Tibial artery (tissue), 4 donors: Measurements from ENCODE around the gene APLP1.

Experiments used
- DNase-seq, 2 donors: peaks; one replicate each; pipeline ENCODE4 v3.0.0-alpha.2; 2019
- H3K27ac ChIP-seq, 2 donors: fragments of 200-600 bp; sonication (generic) in 1 of 2; 1 replicate in 1 of 2; 2 replicates in 1 of 2; pipeline ENCODE4 v1.5.1; 2018 to 2019; ENCODE audit warnings: mild to moderate bottlenecking in 1 of 2
- H3K27me3 ChIP-seq, 2 donors: fragments of 200-600 bp; sonication (generic) in 1 of 2; one replicate each; pipeline versions ENCODE4 v1.5.1 to v1.6.0; 2016 to 2019
- H3K36me3 ChIP-seq, 3 donors: fragments of 200-600 bp; sonication (generic) in 2 of 3; one replicate each; pipeline ENCODE4 v1.5.1; 2016 to 2019; ENCODE audit warnings: mild to moderate bottlenecking in 2 of 3
- H3K4me1 ChIP-seq, 4 donors: fragments of 200-600 bp; sonication (generic) in 2 of 4; 1 replicate in 3 of 4; 2 replicates in 1 of 4; pipeline ENCODE4 v1.5.1; 2016 to 2019
- H3K4me3 ChIP-seq, 2 donors: fragments of 200-600 bp; sonication (generic) in 1 of 2; 1 replicate in 1 of 2; 2 replicates in 1 of 2; pipeline ENCODE4 v1.5.1; 2018 to 2019; ENCODE audit warnings: mild to moderate bottlenecking in 2 of 2
- H3K9me3 ChIP-seq, 3 donors: fragments of 200-600 bp; sonication (generic) in 1 of 3; one replicate each; pipeline ENCODE4 v1.5.1; 2016 to 2019
- CTCF ChIP-seq, 2 experiments: fragments of 200-600 bp in 1 of 2; fragments of 450-650 bp in 1 of 2; IDR thresholded peaks; one replicate each; pipeline ENCODE4 v1.5.1; 2017 to 2019; ENCODE audit warnings: antibody characterized with exemption in 2 of 2, mild to moderate bottlenecking in 1 of 2, moderate library complexity in 1 of 2
- intact Hi-C: fragments of 100-400 bp; cut with DNase I; formaldehyde crosslinking; loops from one replicate; pipeline ENCODE4 v1.15.0; 2023; ENCODE audit warnings: low total_unique reads

APLP1 gene

GRCh38 chr19:35882114-35882832, 13.9 kb downstream of the APLP1 start:
- Histone ChIP-seq H3K9me3 (no peaks in the 10 kb centered on the region), H3K27ac (no peak overlapping the region), H3K27me3 (peaks cover 0 to 13% of the 10 kb centered on the region in 2 donors), H3K4me3 (no peak overlapping the region), H3K36me3 (peaks cover 0 to 8% (median 0%) of the 10 kb centered on the region in 3 donors), H3K4me1 (no peaks in the 10 kb centered on the region)
- intact Hi-C loops = loop anchor here (5.0 to 10.0 kb wide), 2 partner anchors 45 to 243 kb away; no protein-coding TSS in a partner anchor
- no peak for DNase-seq
- peak; percentile 31 to 34 for TF ChIP-seq CTCF (IDR thresholded peaks at IDR 0.05)

GRCh38 chr19:35883882-35884281, 15.5 kb downstream of the APLP1 start:
- Histone ChIP-seq H3K36me3 (peaks cover 13 to 25% (median 15%) of the 10 kb centered on the region in 3 donors), H3K9me3 (no peaks in the 10 kb centered on the region), H3K27me3 (peaks cover 0 to 4% of the 10 kb centered on the region in 2 donors), H3K4me3 (no peak overlapping the region), H3K4me1 (no peaks in the 10 kb centered on the region), H3K27ac (no peak overlapping the region)
- intact Hi-C loops = loop anchor here (5.0 to 10.0 kb wide), 2 partner anchors 43 to 241 kb away; no protein-coding TSS in a partner anchor
- TF ChIP-seq CTCF (IDR thresholded peaks at IDR 0.05) = no peak
- DNase-seq = no peak

- H3K9me3 ChIP-seq = no peaks in the 10 kb centered on the region
- no peaks in the 10 kb centered on the region for H3K4me1 ChIP-seq
- no peak overlapping the region for H3K4me3 ChIP-seq
- H3K36me3 ChIP-seq = peaks cover 25 to 39% (median 29%) of the 10 kb centered on the region in 3 donors
- no peaks in the 10 kb centered on the region for H3K27me3 ChIP-seq
- no peak overlapping the region for H3K27ac ChIP-seq
- no peak for DNase-seq
- intact Hi-C loops = loop anchor here (10.0 kb wide), 1 partner anchor 240 kb away; no protein-coding TSS in a partner anchor
- no peak for TF ChIP-seq CTCF (IDR thresholded peaks at IDR 0.05)
Observed at GRCh38 chr19:35885225-35885738, 16.9 kb downstream of the APLP1 start.

- Histone ChIP-seq H3K27me3 (no peaks in the 10 kb centered on the region), H3K27ac (no peak overlapping the region), H3K36me3 (peaks cover 31 to 45% (median 35%) of the 10 kb centered on the region in 3 donors), H3K4me3 (no peak overlapping the region), H3K4me1 (no peaks in the 10 kb centered on the region), H3K9me3 (no peaks in the 10 kb centered on the region)
- intact Hi-C loops = loop anchor here (10.0 kb wide), 1 partner anchor 239 kb away; no protein-coding TSS in a partner anchor
- TF ChIP-seq CTCF (IDR thresholded peaks at IDR 0.05) = no peak
- no peak for DNase-seq
Observed at GRCh38 chr19:35885904-35886303, 17.5 kb downstream of the APLP1 start.

- no peaks in the 10 kb centered on the region for H3K27me3 ChIP-seq
- TF ChIP-seq CTCF (IDR thresholded peaks at IDR 0.05) = no peak
- no peak overlapping the region for H3K4me3 ChIP-seq
- no peak overlapping the region for H3K27ac ChIP-seq
- H3K36me3 ChIP-seq = peaks cover 34 to 54% (median 35%) of the 10 kb centered on the region in 3 donors
- H3K9me3 ChIP-seq = no peaks in the 10 kb centered on the region
- no peaks in the 10 kb centered on the region for H3K4me1 ChIP-seq
- no peak for DNase-seq
- intact Hi-C loops = loop anchor here (10.0 kb wide), 1 partner anchor 238 kb away; no protein-coding TSS in a partner anchor
Observed at GRCh38 chr19:35887197-35887596, 18.8 kb downstream of the APLP1 start.
